ENCODE measurements around the gene PMPCA.
"Not testable (repeated sequence)": the region's sequence is repeated elsewhere in the genome, so short reads cannot be mapped to it uniquely, and the experiment has no call there.

PMPCA gene

GRCh38 chr9:136418182-136419091 lies 8.0 kb downstream of the PMPCA start:
- no peak for DNase-seq

DNA sequence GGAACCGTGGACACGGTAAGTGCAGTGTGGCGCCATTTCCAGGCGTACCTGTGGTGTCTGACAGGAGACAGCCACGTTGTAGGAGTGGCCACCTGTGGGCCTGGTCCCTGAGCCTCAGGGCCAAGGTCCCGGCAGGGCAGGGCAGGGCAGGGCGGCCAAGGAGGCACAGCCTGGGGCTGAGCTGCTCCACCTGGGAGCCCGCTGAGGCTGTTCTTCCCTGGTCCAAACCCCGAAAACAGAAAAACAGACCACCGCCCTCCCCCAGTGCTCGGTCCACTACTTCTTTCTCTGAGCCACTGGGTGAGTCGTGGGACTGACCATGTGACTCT lies 8.6 kb downstream of the PMPCA start:
- DNase-seq: no peak

GRCh38 chr9:136421791-136422190 lies 11.3 kb downstream of the PMPCA start:
- DNase-seq: no peak

DNA sequence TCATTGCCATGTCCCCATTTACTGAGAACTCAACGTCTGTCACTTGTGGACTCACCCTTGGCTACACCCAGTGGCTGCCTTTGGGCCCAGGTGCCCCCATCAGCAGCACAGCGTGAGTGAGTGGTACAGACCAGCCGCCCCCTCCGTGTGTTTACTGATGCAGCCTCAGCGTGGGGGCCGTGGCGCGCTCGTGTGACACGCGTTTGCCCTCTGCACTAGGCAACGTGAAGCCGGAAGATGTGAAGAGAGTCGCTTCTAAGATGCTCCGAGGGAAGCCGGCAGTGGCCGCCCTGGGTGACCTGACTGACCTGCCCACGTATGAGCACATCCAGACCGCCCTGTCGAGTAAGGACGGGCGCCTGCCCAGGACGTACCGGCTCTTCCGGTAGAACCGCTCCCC lies 12.4 kb downstream of the PMPCA start:
- no peak for DNase-seq

DNA sequence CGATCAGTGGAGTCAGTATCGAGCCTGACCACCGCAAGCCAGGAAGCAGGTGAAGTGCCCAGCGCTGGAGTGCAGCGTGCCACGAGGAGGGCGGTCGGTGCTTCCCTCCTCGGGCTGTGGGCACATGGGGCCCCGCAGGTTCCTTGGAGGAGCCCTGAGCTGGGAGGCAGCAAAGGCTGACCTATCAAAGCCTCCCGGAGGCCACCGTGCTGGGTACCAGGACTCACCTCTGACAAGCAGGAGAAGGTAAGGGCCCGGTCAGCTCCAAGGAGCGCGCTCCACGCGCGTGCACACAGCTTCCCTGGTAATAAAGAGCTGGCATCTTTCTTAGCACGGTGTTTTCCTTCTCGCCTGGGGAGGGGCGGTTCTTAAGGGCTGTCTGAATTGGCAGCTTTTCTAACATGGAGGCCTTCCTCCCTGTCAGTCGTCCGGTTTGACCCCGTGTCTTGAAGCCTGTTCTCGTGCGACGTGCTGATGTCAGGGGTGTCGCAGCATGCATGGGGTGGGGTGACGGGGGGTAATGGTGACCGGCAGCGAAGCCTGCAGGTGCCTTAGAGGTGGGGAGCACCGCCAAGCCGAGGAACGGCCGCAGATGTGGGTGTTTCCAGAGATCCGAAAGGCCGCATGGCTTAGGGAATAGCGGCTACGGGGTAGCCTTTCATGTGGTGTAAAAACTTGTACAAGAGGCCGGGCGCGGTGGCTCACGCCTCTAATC lies 13.1 kb downstream of the PMPCA start:
- no peak for DNase-seq

DNA sequence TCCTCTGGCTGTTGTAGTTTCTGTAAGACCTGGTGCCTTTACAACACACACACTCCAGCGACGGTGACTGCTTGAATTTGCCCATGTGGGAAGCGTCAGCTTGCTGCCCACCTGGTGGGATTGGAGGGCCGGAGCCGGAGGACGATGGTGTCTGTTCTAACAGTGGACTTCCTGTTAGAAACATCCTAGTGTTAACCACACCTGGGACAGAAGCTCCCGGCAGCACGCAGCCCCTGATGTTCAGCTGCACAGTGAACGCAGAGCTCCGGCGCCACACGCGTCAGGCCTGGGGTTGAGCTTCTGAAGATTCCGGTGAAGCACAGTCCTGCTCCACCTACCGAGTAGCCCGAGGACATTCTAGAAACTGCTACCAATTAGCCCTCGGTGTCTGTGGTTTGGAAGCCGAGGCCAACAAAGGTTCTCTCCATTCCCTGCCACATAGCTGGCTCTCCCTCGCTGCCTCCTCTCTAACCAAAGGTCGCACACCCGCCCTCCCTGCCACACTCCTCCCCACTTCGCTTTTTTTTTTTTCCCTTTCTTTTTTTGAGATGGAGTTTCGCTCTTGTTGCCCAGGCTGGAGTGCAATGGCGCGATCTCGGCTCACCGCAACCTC lies 14.4 kb downstream of the PMPCA start:
- no peak for DNase-seq

- DNase-seq: not testable (repeated sequence)
These were observed 14.9 kb downstream of the PMPCA start for GRCh38 chr9:136425367-136425766.

GRCh38 chr9:136426787-136427186 lies 16.3 kb downstream of the PMPCA start:
- no peak for DNase-seq

- DNase-seq: no peak
These were observed 18.7 kb downstream of the PMPCA start for GRCh38 chr9:136429075-136429628.

DNA sequence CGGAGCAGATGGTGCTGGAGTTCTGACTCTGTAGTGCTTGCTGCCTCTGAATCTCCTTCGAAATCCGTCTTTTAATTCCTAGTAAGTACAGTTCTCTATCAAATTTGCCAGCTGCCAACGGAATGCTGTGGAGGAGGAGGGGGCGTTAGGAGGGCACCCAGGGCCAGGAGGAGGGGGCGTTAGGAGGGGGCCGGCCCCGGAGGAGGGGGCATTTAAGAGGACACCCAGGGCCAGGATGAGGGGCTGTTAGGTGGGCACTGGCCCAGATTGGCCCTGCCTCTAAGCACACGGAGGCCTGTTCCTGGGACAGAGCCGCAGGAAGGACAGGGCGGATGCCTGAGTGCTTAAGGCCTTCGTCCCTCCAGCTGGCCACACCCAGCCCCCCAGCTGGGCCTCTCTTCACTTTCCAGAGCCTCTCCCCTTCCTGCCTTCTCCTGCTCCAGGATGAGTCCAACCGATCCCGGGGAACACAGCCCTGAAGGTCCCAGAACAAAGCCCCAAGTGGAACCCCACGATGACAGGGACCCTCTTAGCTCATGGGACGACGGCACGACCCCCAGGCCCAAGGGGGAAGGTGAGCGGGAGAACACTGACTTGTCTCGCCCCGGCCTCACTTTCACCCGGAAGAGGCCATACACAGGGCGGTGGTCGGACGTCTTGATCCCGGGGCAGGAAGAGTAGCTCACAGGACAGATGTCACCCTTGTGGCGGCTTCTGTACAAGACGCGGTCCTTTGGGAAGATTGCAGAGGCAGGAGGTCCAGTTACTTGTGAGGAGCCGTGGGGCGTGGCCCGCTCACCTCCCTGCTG lies 19.4 kb downstream of the PMPCA start:
- DNase-seq: no peak

- DNase-seq: no peak
These were observed 20.3 kb downstream of the PMPCA start for GRCh38 chr9:136430588-136431234.

- no peak for DNase-seq
These were observed 21.4 kb downstream of the PMPCA start for GRCh38 chr9:136431782-136432350.

DNA sequence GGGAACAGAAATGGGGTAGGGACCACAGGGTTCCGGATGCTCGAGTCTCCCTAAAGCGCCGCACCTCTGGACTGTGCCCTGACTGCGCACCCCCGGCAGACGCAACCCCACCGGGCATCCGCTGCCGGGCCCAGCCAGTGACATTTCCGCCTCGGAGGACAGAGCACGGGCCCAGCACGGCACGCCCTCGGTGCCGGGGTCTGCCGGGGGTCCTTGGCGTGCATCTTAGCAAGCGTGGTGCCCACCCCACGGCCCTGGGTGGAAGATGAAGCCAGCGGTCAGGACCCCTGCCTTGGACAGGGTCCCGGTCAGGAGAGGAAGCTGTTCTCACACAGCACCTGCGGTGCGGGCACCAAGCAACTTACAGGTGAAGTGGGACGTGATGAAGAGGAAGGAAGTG lies 22.1 kb downstream of the PMPCA start:
- DNase-seq: no peak

- DNase-seq: no peak
These were observed 22.7 kb downstream of the PMPCA start for GRCh38 chr9:136433043-136433715.

GRCh38 chr9:136433849-136434579 lies 23.6 kb downstream of the PMPCA start:
- DNase-seq: no peak

DNA sequence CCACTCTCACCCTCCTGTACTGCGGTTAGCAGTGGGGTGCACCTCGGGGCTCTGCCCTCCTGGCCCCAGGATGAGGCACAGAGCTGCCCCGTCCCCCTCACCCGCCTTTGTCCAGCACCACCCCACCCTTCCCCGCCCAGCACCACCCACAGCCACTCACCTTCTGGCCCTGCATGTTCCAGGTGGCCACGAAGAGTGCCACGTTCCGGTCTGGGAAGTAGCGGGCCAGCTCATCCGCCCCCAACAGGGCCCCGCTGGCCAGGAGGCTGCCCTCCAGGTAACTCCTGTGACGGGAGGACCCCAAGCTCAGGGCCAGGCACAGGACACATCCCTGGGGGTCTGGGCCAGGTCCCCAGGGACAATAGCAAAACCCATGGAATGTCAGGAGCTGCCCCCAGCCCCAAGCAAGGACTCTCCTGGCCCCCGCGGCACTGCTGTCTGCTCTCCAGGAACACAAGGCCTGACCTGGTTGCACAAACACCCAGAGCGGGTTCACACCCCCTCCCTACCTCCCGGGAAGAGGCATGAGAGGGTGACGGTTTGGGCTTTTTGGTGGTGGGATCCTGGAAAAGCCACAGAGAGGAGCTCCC lies 24.2 kb downstream of the PMPCA start:
- DNase-seq: no peak

DNA sequence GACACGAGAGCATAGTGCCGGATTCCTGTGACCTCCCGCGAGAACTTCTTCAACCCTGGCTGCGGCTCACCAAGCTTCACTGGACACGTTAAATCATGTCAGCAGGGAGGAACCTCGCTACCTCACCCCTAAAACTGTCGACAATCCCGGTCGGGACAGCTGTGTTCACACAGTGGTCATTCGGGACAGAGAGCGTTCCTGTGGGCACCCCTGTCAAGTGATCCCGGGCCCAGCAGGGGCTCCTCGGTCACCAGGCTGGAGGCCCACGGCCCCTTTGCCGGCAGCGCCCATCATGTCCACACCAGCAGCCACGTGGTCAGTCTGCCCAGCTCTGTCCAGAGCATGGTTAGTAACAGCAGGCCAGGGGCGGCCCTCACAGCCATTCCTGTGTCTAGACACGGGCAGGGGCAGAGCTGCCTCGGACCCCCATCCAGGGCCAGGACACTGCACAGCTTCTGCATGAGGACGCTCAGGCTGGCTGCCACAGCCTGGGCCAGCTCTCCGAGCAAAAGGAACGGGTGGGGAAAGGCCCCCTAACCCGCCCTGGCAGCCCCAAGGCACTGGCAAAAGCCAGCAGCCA lies 25.7 kb downstream of the PMPCA start:
- no peak for DNase-seq

DNA sequence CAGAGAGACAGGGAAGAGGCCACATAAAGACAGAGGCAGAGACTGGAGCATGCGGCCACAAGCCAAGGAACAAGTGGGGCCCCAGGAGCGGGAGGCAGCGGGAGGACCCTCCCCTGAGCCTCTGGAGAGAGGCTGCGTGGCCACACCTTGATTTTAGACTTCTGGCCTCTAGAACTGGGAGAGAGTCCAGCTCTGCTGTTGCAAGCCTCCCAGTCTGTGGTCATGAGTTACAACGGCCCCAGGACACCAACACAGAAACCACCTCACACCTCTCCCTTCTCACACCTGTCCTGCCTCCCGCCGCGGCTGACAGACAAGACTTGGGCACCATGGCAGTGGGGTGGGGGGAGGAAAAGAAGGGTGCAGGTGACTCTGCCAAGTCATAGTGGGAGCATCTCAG lies 27.0 kb downstream of the PMPCA start:
- no peak for DNase-seq

DNA sequence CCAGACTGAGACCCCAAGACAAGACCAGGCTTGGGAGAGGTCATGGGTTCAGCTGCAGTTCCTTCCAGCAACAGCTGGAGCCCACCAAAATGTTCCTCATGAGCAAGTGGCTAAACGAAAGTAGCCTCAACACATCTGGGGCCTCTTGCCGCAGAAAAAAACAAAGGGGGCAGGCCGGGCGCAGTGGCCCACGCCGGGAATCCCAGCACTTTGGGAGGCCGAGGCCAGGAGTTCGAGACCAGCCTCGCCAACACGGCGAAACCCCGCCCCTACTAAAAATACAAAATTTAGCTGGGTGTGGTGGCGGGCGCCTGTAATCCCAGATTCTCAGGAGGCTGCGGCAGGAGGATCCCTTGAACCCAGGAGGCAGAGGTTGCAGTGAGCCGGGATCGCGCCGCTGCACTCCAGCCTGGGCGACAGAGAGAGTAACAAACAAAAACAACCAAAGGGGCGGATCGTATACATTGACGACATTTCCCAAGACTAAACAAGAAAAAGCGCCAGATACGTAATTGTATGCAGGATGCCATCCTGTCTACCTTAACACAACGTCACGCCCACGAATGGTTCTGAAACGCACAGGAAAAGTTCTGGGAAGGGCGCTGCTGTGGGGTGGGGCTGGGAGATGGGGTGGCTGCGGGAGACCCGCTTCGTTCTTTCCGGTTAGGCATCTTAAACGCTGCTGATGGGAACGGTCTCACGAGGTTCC lies 27.5 kb downstream of the PMPCA start:
- DNase-seq: no peak
